Mesendoderm (in vitro differentiated cells): ENCODE data around the gene TMEM185A.
"Not testable (repeated sequence)": the region's sequence is repeated elsewhere in the genome, so short reads cannot be mapped to it uniquely, and the experiment has no call there.

Experiments used
- DNase-seq: peaks from one replicate; pipeline ENCODE4 v3.0.0; 2013
- H2AK5ac ChIP-seq: 2 replicates; pipeline ENCODE4 v1.6.1; 2013; ENCODE audit warnings: low read length, inconsistent platforms
- H2BK120ac ChIP-seq: 2 replicates; pipeline ENCODE4 v1.6.1; 2013; ENCODE audit warnings: low read depth, mild to moderate bottlenecking, low read length, moderate library complexity, mixed read lengths
- H2BK15ac ChIP-seq: replicated peaks from 2 replicates; pipeline ENCODE4 v1.6.1; 2013; ENCODE audit warnings: low read depth, mild to moderate bottlenecking, moderate library complexity
- H2BK5ac ChIP-seq: 2 replicates; pipeline ENCODE4 v1.6.1; 2013; ENCODE audit warnings: low read length, inconsistent platforms
- H3K18ac ChIP-seq: 2 replicates; pipeline ENCODE4 v1.6.1; 2013; ENCODE audit warnings: mild to moderate bottlenecking, low read length, mixed read lengths
- H3K23ac ChIP-seq: one replicate; pipeline ENCODE4 v1.6.1; 2013; ENCODE audit warnings: low read length
- H3K27ac ChIP-seq: 2 replicates; pipeline ENCODE4 v1.5.1; 2013; ENCODE audit warnings: low read depth, mild to moderate bottlenecking, inconsistent platforms, low read length, moderate library complexity
- H3K27me3 ChIP-seq: 2 replicates; pipeline ENCODE4 v1.6.1; 2013; ENCODE audit warnings: low read length, control low read depth, mild to moderate bottlenecking, inconsistent platforms; ENCODE audit not compliant: insufficient read depth, poor library complexity
- H3K36me3 ChIP-seq: 2 replicates; pipeline ENCODE4 v1.6.1; 2013; ENCODE audit warnings: low read length, inconsistent platforms; ENCODE audit not compliant: control insufficient read depth, insufficient read depth
- H3K4ac ChIP-seq: one replicate; pipeline ENCODE4 v1.6.1; 2013; ENCODE audit warnings: low read depth, mild to moderate bottlenecking, low read length, moderate library complexity
- H3K4me1 ChIP-seq: 2 replicates; pipeline ENCODE4 v1.6.1; 2013; ENCODE audit warnings: low read depth, low read length, inconsistent platforms; ENCODE audit not compliant: control insufficient read depth
- H3K4me2 ChIP-seq: 2 replicates; pipeline ENCODE4 v1.6.1; 2013; ENCODE audit warnings: low read length
- H3K4me3 ChIP-seq: 2 replicates; pipeline ENCODE4 v1.5.1; 2013; ENCODE audit warnings: mild to moderate bottlenecking, low read length
- H3K56ac ChIP-seq: one replicate; pipeline ENCODE4 v1.6.1; 2013; ENCODE audit warnings: low read length
- H3K79me1 ChIP-seq: 2 replicates; pipeline ENCODE4 v1.6.1; 2013; ENCODE audit warnings: low read length, inconsistent platforms
- H3K79me2 ChIP-seq: 2 replicates; pipeline ENCODE4 v1.6.1; 2013; ENCODE audit warnings: mild to moderate bottlenecking, low read length; ENCODE audit not compliant: control insufficient read depth, insufficient read depth
- H3K9ac ChIP-seq: 2 replicates; pipeline ENCODE4 v1.6.1; 2013; ENCODE audit warnings: low read length, inconsistent platforms
- H4K5ac ChIP-seq: one replicate; pipeline ENCODE4 v1.6.1; 2013; ENCODE audit warnings: low read length
- H4K8ac ChIP-seq: one replicate; pipeline ENCODE4 v1.6.1; 2013; ENCODE audit warnings: low read depth, mild to moderate bottlenecking, control low read depth, low read length, moderate library complexity
- WGBS: extraction: QIAGEN DNeasy Blood & Tissue Kit; methylation state at CpG from one replicate; pipeline ENCODE4 v1.1.7; 2013; ENCODE audit warnings: low lambda C conversion rate, missing lambda C conversion rate; ENCODE audit not compliant: insufficient coverage; ENCODE audit errors: extremely low coverage; 5-methylcytosine and 5-hydroxymethylcytosine counted together

TMEM185A gene

DNA sequence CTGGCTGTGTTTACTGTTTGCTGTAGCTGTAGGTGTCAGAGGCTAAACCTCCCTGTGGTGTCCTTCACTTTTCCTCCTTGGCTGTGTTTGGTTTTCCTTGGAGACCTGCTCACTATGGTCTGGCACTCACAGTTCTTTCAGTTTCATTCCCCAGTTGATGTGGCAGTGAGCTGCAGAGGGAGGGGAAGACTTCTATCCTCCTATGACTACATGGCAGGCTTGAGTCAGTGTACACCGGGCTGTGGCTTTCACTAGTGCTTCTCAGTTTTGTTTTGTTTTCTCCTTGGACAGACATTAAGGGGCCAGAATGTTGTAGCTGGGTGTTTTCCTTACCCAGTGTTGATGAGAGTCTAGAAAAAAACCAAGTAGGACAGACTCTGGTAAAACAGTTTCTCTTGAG, 58.1 kb downstream of the TMEM185A start:
- H3K27me3 ChIP-seq, H3K4me2 ChIP-seq, H3K4me3 ChIP-seq, H3K79me1 ChIP-seq, H3K23ac ChIP-seq, H3K79me2 ChIP-seq, H2AK5ac ChIP-seq, H3K9ac ChIP-seq, H3K4ac ChIP-seq, H2BK120ac ChIP-seq, H3K56ac ChIP-seq, H2BK15ac ChIP-seq, H2BK5ac ChIP-seq, H3K18ac ChIP-seq, H4K5ac ChIP-seq, H3K27ac ChIP-seq, H3K4me1 ChIP-seq, H3K36me3 ChIP-seq, DNase-seq, H4K8ac ChIP-seq: not testable (repeated sequence)
- whole genome bisulfite sequencing: no CpG with 5 or more reads among the region's 1 CpG

DNA sequence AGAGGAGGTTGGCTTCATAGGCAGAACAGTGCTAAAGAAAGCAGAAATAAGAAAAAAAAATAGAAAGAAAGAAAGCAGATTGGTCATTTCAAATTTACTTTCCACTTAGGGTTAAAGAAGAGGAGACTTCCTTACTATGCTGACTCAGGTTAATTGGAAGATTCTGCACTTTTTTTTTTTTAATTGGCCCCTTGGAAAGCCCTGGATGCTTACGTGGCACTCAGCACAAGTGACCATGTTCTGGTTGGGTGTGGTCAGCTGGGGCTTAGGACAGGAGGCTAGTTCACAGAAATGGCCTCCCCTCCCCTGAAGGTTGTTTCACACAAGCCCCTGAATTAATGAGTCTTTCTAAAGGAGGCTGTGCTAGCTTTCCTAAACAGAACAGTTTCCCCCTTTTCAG, 58.8 kb downstream of the TMEM185A start:
- no peaks in the 10 kb centered on the region for H3K4me1 ChIP-seq
- no peak overlapping the region for H2BK15ac ChIP-seq
- H4K5ac ChIP-seq: no peak overlapping the region
- no peak overlapping the region for H3K18ac ChIP-seq
- H3K4me2 ChIP-seq: no peak overlapping the region
- H3K27me3 ChIP-seq: no peaks in the 10 kb centered on the region
- no peaks in the 10 kb centered on the region for H3K36me3 ChIP-seq
- no peak overlapping the region for H3K56ac ChIP-seq
- no peak overlapping the region for H2BK5ac ChIP-seq
- H3K79me1 ChIP-seq: no peaks in the 10 kb centered on the region
- no peak overlapping the region for H4K8ac ChIP-seq
- no peak overlapping the region for H2BK120ac ChIP-seq
- H3K23ac ChIP-seq: no peak overlapping the region
- H3K4me3 ChIP-seq: no peak overlapping the region
- H3K4ac ChIP-seq: no peak overlapping the region
- H3K27ac ChIP-seq: no peak overlapping the region
- WGBS: no CpG with 5 or more reads among the region's 1 CpG
- H2AK5ac ChIP-seq: no peak overlapping the region
- no peak overlapping the region for H3K9ac ChIP-seq
- no peaks in the 10 kb centered on the region for H3K79me2 ChIP-seq
- no peak for DNase-seq

DNA sequence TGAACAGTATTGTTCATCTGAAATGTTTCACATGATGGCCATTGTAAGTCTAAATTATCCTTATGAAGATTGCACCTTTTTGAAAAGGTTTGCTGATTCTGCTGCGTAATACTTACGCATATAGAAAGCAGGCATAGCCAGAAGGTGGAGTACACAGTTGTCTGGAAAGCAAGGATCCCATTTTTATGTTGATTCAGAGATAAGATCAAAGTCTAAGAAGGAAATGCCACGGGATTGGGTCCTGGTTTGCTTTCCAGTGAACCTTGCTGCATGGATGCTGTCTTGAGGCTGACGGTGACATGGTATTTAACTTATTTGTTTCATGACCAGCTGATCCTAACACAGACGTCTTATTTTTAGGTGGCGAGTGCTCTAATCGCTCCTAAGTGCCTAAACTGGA, 59.8 kb downstream of the TMEM185A start:
- H3K4me3 ChIP-seq: no peak overlapping the region
- no peak overlapping the region for H3K27ac ChIP-seq
- H2AK5ac ChIP-seq: no peak overlapping the region
- H3K27me3 ChIP-seq: no peaks in the 10 kb centered on the region
- H3K4me2 ChIP-seq: no peak overlapping the region
- H4K8ac ChIP-seq: no peak overlapping the region
- no peak overlapping the region for H3K56ac ChIP-seq
- H3K9ac ChIP-seq: no peak overlapping the region
- H3K36me3 ChIP-seq: no peaks in the 10 kb centered on the region
- no peak overlapping the region for H3K4ac ChIP-seq
- no peak overlapping the region for H2BK5ac ChIP-seq
- no peak overlapping the region for H3K23ac ChIP-seq
- no peaks in the 10 kb centered on the region for H3K79me2 ChIP-seq
- no peak overlapping the region for H2BK15ac ChIP-seq
- H3K79me1 ChIP-seq: no peaks in the 10 kb centered on the region
- DNase-seq: no peak
- no peak overlapping the region for H3K18ac ChIP-seq
- WGBS: no CpG with 5 or more reads among the region's 7 CpGs
- H2BK120ac ChIP-seq: no peak overlapping the region
- H4K5ac ChIP-seq: no peak overlapping the region
- H3K4me1 ChIP-seq: no peaks in the 10 kb centered on the region

DNA sequence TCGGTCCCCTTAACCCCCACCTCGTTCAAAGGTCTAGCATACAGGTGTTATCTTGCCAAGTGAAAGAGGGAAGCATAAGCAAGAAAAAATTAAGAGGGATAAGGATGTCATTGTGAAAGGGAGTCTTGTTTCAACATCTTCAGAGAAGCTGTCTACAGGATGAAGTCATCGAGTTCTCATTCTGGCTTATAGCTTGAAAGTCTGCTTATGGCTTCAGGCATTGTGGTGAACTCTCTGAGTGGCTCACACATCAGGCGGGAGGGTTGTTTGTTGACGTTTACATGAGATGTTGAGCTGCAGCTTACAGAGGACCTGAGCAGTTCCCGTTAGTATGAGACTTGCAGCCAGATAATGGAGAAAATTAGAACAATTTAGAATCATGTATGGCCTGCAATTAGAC, 60.9 kb downstream of the TMEM185A start:
- H3K79me1 ChIP-seq: no peaks in the 10 kb centered on the region
- no CpG with 5 or more reads among the region's 6 CpGs for WGBS
- no peak overlapping the region for H4K8ac ChIP-seq

DNA sequence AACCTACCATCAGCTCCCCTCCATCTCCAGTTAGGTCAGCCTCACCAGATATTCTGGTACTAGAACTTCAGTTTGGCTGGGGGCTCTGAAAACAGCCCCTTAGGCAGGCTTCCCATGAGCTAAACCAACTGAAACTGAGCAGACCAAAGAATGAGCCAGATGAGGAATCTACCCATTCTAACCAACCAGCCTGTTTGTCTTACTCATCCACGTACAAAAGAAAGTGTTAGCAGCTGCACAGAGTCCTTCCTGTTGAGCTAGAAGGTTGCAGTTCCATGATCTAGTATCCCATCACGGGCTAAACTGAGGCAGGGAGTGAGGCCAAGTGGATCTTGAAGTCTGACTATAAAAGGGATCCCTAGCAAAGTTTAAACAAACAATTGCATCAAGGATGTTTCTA, 61.8 kb downstream of the TMEM185A start:
- no peaks in the 10 kb centered on the region for H3K79me1 ChIP-seq
- H2AK5ac ChIP-seq: no peak overlapping the region
- H3K27ac ChIP-seq: no peak overlapping the region
- H3K79me2 ChIP-seq: no peaks in the 10 kb centered on the region
- H4K8ac ChIP-seq: no peak overlapping the region
- H3K4me1 ChIP-seq: no peaks in the 10 kb centered on the region
- H3K4ac ChIP-seq: no peak overlapping the region
- no peak overlapping the region for H2BK5ac ChIP-seq
- no peak overlapping the region for H2BK15ac ChIP-seq
- no peak for DNase-seq
- no peak overlapping the region for H3K18ac ChIP-seq
- H3K56ac ChIP-seq: no peak overlapping the region
- H3K27me3 ChIP-seq: no peaks in the 10 kb centered on the region
- no peak overlapping the region for H3K4me3 ChIP-seq
- H3K4me2 ChIP-seq: no peak overlapping the region
- no peak overlapping the region for H3K23ac ChIP-seq
- H2BK120ac ChIP-seq: no peak overlapping the region
- H3K36me3 ChIP-seq: no peaks in the 10 kb centered on the region
- H3K9ac ChIP-seq: no peak overlapping the region
- no peak overlapping the region for H4K5ac ChIP-seq
- WGBS: no CpG with 5 or more reads among the region's 2 CpGs

More for the DNA sequence above, 60.9 kb downstream of the TMEM185A start:
- no peak overlapping the region for H2BK120ac ChIP-seq
- no peak overlapping the region for H3K4me2 ChIP-seq
- no peak overlapping the region for H3K23ac ChIP-seq
- no peak overlapping the region for H3K4me3 ChIP-seq
- no peak overlapping the region for H3K27ac ChIP-seq
- H2BK5ac ChIP-seq: no peak overlapping the region
- no peak overlapping the region for H4K5ac ChIP-seq
- H3K36me3 ChIP-seq: no peaks in the 10 kb centered on the region
- no peak overlapping the region for H3K56ac ChIP-seq
- no peak overlapping the region for H2BK15ac ChIP-seq
- H3K4ac ChIP-seq: no peak overlapping the region
- no peaks in the 10 kb centered on the region for H3K79me2 ChIP-seq
- no peak overlapping the region for H2AK5ac ChIP-seq
- peak; percentile 28 for DNase-seq
- H3K27me3 ChIP-seq: no peaks in the 10 kb centered on the region
- H3K18ac ChIP-seq: no peak overlapping the region
- H3K4me1 ChIP-seq: no peaks in the 10 kb centered on the region
- no peak overlapping the region for H3K9ac ChIP-seq

DNA sequence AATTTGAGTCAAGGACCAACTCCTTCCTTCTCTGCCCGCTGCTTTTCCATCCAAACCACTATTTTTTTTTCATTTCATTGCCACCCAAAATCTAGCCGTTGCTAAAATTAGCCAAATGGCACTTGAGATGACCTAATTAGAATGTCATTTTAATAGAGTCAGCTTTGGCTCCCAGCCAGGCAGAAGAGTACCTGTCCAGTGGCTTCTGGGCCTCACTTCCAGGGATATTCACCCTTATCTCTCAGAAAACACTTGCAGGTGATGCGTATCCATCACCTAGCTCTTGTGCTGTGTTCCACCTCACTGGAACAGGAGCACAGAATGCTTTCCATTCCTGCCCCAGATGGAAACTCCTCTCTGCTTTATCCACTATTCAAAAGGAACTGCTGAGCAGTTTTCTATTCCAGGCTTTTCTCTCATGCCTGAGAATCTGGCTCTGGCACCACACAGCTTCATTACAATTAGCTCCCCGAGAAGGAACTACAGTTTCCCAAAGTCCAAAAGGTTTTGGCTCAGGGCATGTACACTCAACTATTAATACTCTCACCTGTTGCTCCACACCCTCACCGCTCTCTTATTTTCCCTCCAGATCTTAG, 62.8 kb downstream of the TMEM185A start:
- Histone ChIP-seq H4K5ac (no peak overlapping the region), H3K23ac (no peak overlapping the region), H2BK5ac (no peak overlapping the region), H3K79me1 (no peaks in the 10 kb centered on the region), H3K27ac (no peak overlapping the region), H4K8ac (no peak overlapping the region), H3K56ac (no peak overlapping the region), H3K4ac (no peak overlapping the region), H3K4me1 (no peaks in the 10 kb centered on the region), H3K4me2 (no peak overlapping the region), H3K9ac (no peak overlapping the region), H2BK120ac (no peak overlapping the region), H3K18ac (no peak overlapping the region), H3K4me3 (no peak overlapping the region), H3K27me3 (no peaks in the 10 kb centered on the region), H3K79me2 (no peaks in the 10 kb centered on the region), H2BK15ac (no peak overlapping the region), H2AK5ac (no peak overlapping the region), H3K36me3 (no peaks in the 10 kb centered on the region)
- no peak for DNase-seq
- WGBS: no CpG with 5 or more reads among the region's 5 CpGs
